ENCODE measurements around the gene SARDH. TPM values are rescaled to one million over a fixed set of nuclear protein-coding genes. Genes with fewer than 3 reads are reported as not detected.
A peak's percentile ranks its signal among the peaks of the same experiment; 100 is the strongest.

The SARDH gene
- total and polyA plus RNA-seq, 2 donors (not counting 1 experiment from before 2014, with no cell fraction given) = 2.5 to 4.8 TPM

DNA sequence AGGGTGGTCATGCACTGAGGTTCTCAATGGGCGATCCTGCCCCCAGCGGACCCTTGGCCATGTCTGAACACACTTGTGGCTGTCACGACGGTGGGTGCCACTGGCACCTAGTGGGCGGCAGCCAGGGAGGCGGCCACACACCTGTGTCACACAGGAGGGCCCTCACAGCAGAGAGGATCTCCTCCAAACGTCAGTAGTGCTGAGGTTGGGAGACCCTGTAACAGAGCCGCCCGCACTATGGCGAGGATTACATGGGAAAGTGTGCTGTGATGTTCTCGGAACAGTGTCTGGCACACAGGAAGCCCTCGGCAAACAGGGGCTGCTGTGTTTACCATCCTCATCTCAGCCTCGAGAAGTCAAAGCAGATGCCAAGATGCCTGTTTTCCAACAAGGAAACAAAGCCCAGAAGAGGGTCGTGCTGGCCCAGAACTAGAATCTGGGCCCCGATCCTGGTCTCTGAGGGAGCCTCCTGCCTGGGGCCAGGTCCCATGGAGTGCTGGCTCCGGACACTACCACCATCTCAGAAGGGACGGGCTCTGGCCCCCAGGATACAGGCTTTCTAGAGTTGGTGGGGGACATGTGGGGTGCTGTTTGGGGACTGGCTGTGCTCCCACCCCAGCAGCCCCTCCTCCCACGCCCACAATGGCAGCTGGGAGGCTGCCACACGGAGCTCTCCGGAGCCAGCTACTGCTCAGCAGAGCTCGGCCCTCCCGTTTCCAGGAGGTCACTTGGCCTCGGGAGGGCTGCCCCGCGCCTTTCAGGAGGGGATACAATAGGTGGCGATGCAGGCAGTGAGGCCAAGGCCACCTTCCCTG lies 53.8 kb downstream of the SARDH start:
- no peak overlapping the region for H3K27ac ChIP-seq (ENCODE audit: insufficient read depth, low read length)
- no peaks in the 10 kb centered on the region for H3K9me3 ChIP-seq (ENCODE audit: control insufficient read depth, insufficient read depth, low read depth, low read length)
- H3K4me1 ChIP-seq (ENCODE audit: control insufficient read depth, extremely low read depth, insufficient read depth, low read length) = peaks cover 6% of the 10 kb centered on the region
- no peaks in the 10 kb centered on the region for H4K20me1 ChIP-seq (ENCODE audit: control insufficient read depth, extremely low read depth, insufficient read depth, low read length)
- no peak overlapping the region for H3K4me2 ChIP-seq (ENCODE audit: extremely low read depth, insufficient read depth, low read length)
- DNase-seq (ENCODE audit: low read depth in 2 of 2) = no peak
- H3K9ac ChIP-seq (ENCODE audit: insufficient read depth, low read length) = peak overlapping the region; percentile 23
- TF ChIP-seq CTCF (conservative IDR thresholded peaks at IDR 0.05 in 1 of 2, IDR thresholded peaks at IDR 0.05 in 1 of 2; ENCODE audit: low read depth in 1 of 2, low read length in 2 of 2) (no peak), EZH2 (IDR thresholded peaks at IDR 0.05; ENCODE audit: low read length, missing control alignments) (no peak)
- no peaks in the 10 kb centered on the region for H3K27me3 ChIP-seq (ENCODE audit: control insufficient read depth, insufficient read depth, low read length)
- H3K79me2 ChIP-seq (ENCODE audit: control insufficient read depth, insufficient read depth, low read length) = no peaks in the 10 kb centered on the region
- no peak overlapping the region for H3K4me3 ChIP-seq (replicated peaks in 1 of 4; ENCODE audit: control extremely low read depth in 1 of 4, insufficient read depth in 1 of 4, low read depth in 3 of 4, low read length in 4 of 4)
- no peak overlapping the region for H2AFZ ChIP-seq (ENCODE audit: low read length)
- H3K36me3 ChIP-seq (ENCODE audit: control insufficient read depth, insufficient read depth, low read length) = no peaks in the 10 kb centered on the region

DNA sequence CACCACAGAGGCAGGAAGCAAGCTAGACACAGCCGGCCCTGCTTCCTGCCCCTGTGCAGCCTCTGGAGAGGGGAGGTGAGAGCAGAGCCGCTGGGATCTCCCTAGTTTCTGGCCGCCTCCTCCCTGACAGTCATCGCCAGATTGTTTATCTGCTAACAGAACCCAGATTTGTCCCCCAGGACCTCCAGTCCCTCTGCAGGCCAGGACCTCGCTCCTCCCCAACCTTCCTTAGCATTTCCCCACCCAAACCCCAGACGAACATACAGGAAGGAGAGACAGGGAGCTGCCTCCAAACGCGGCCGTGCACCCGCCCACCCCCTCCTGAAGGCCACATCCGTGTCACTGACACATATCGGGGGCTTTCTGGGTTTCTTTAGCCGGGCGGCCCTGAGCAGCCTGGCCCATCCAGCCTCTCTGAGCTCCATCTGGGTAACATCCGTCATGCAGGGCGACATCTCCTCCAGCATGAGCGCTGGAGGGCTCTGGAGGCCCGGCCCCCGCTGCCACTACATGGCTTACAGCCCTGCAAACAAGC lies 54.5 kb downstream of the SARDH start:
- peak overlapping the region; percentile 23 for H3K9ac ChIP-seq (ENCODE audit: insufficient read depth, low read length)
- peaks cover 6% of the 10 kb centered on the region for H3K4me1 ChIP-seq (ENCODE audit: control insufficient read depth, extremely low read depth, insufficient read depth, low read length)
- no peak overlapping the region for H3K27ac ChIP-seq (ENCODE audit: insufficient read depth, low read length)
- no peaks in the 10 kb centered on the region for H4K20me1 ChIP-seq (ENCODE audit: control insufficient read depth, extremely low read depth, insufficient read depth, low read length)
- H3K4me2 ChIP-seq (ENCODE audit: extremely low read depth, insufficient read depth, low read length) = no peak overlapping the region
- no peak overlapping the region for H3K4me3 ChIP-seq (replicated peaks in 1 of 4; ENCODE audit: control extremely low read depth in 1 of 4, insufficient read depth in 1 of 4, low read depth in 3 of 4, low read length in 4 of 4)
- no peaks in the 10 kb centered on the region for H3K36me3 ChIP-seq (ENCODE audit: control insufficient read depth, insufficient read depth, low read length)
- no peaks in the 10 kb centered on the region for H3K79me2 ChIP-seq (ENCODE audit: control insufficient read depth, insufficient read depth, low read length)
- DNase-seq (ENCODE audit: low read depth in 2 of 2) = peak in 1 of 2 donors; percentile 18
- no peak overlapping the region for H2AFZ ChIP-seq (ENCODE audit: low read length)
- TF ChIP-seq CTCF (conservative IDR thresholded peaks at IDR 0.05 in 1 of 2, IDR thresholded peaks at IDR 0.05 in 1 of 2; ENCODE audit: low read depth in 1 of 2, low read length in 2 of 2) (no peak), EZH2 (IDR thresholded peaks at IDR 0.05; ENCODE audit: low read length, missing control alignments) (peak; percentile 29)
- no peaks in the 10 kb centered on the region for H3K9me3 ChIP-seq (ENCODE audit: control insufficient read depth, insufficient read depth, low read depth, low read length)
- no peaks in the 10 kb centered on the region for H3K27me3 ChIP-seq (ENCODE audit: control insufficient read depth, insufficient read depth, low read length)

DNA sequence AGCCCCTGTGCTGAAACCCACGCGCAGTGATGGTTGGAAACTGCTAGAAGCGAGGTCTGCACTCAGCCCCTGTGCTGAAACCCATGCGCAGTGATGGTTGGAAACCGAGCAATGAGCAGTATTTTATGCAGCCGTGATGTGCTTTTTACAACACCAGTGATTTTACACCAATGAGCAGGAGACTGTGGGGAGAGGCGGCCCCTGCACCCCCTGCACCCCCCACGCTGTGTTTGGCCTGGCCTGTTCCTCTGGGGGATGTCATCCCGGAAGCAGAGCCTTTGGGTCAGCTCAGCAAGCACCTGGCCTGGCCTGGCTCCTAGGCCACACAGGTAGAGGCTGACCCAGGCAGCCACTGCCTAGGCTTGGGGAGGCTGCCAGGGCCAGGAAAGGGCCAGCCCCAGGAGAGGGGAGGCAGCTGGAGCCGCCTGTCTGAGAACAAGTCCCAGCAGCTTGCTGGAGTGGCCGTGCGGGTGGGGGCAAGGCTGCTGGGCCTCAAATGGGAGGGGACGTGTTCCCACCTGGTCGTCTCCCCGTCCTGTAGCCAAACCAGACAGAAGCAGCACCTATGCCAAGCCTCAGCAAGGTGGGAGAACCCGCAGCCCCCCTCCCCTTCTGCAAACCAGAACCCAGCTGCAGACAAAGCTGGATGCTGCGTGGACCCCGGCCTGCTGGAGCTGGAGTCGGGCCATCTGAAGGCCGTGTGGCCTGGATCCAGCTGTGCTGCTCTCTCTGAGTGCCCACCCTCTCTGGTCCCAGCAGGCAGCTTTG lies 55.1 kb downstream of the SARDH start:
- Histone ChIP-seq H3K9me3 (ENCODE audit: control insufficient read depth, insufficient read depth, low read depth, low read length) (no peaks in the 10 kb centered on the region), H3K36me3 (ENCODE audit: control insufficient read depth, insufficient read depth, low read length) (no peaks in the 10 kb centered on the region), H3K27me3 (ENCODE audit: control insufficient read depth, insufficient read depth, low read length) (no peaks in the 10 kb centered on the region), H3K4me2 (ENCODE audit: extremely low read depth, insufficient read depth, low read length) (no peak overlapping the region), H4K20me1 (ENCODE audit: control insufficient read depth, extremely low read depth, insufficient read depth, low read length) (no peaks in the 10 kb centered on the region), H2AFZ (ENCODE audit: low read length) (no peak overlapping the region), H3K4me3 (replicated peaks in 1 of 4; ENCODE audit: control extremely low read depth in 1 of 4, insufficient read depth in 1 of 4, low read depth in 3 of 4, low read length in 4 of 4) (no peak overlapping the region), H3K4me1 (ENCODE audit: control insufficient read depth, extremely low read depth, insufficient read depth, low read length) (peaks cover 6% of the 10 kb centered on the region), H3K27ac (ENCODE audit: insufficient read depth, low read length) (no peak overlapping the region), H3K9ac (ENCODE audit: insufficient read depth, low read length) (peak overlapping the region; percentile 10), H3K79me2 (ENCODE audit: control insufficient read depth, insufficient read depth, low read length) (no peaks in the 10 kb centered on the region)
- no peak for TF ChIP-seq EZH2 (IDR thresholded peaks at IDR 0.05; ENCODE audit: low read length, missing control alignments)
- TF ChIP-seq CTCF (conservative IDR thresholded peaks at IDR 0.05 in 1 of 2, IDR thresholded peaks at IDR 0.05 in 1 of 2; ENCODE audit: low read depth in 1 of 2, low read length in 2 of 2) = no peak
- DNase-seq (ENCODE audit: low read depth in 2 of 2) = no peak

Data from fibroblast of lung (primary cell).